ENCODE results near the gene GTF3C2.
A peak's percentile ranks its signal among the peaks of the same experiment; 100 is the strongest.

Gene GTF3C2

GRCh38 chr2:27356382-27357181 lies at the start of gene GTF3C2:
GTF3C2 (minus strand) TSS chr2:27356764; CDS start chr2:27343554, 13,210 bp downstream.
- no peak for TF ChIP-seq CTCF (IDR thresholded peaks at IDR 0.05; ENCODE audit: borderline replicate concordance, insufficient read depth, low read depth, low read length)
- H3K4me3 ChIP-seq (ENCODE audit: low read depth, low read length), result peak within 1 kb of the TSS; percentile 67

- no peak overlapping the region for H3K4me3 ChIP-seq (ENCODE audit: low read depth, low read length)
- TF ChIP-seq CTCF (IDR thresholded peaks at IDR 0.05; ENCODE audit: borderline replicate concordance, insufficient read depth, low read depth, low read length), result no peak
Observed at GRCh38 chr2:27400348-27401135, 44.0 kb upstream of the GTF3C2 start.

GRCh38 chr2:27398962-27399361 lies 42.4 kb upstream of the GTF3C2 start:
- TF ChIP-seq CTCF (IDR thresholded peaks at IDR 0.05; ENCODE audit: borderline replicate concordance, insufficient read depth, low read depth, low read length), result no peak
- no peak overlapping the region for H3K4me3 ChIP-seq (ENCODE audit: low read depth, low read length)

GRCh38 chr2:27393225-27393624 lies 36.7 kb upstream of the GTF3C2 start:
- no peak for TF ChIP-seq CTCF (IDR thresholded peaks at IDR 0.05; ENCODE audit: borderline replicate concordance, insufficient read depth, low read depth, low read length)
- no peak overlapping the region for H3K4me3 ChIP-seq (ENCODE audit: low read depth, low read length)

GRCh38 chr2:27390822-27391679 lies 34.5 kb upstream of the GTF3C2 start:
- no peak overlapping the region for H3K4me3 ChIP-seq (ENCODE audit: low read depth, low read length)

More at GRCh38 chr2:27390822-27391679, 34.5 kb upstream of the GTF3C2 start:
- no peak for TF ChIP-seq CTCF (IDR thresholded peaks at IDR 0.05; ENCODE audit: borderline replicate concordance, insufficient read depth, low read depth, low read length)

All from GM12875 (cell line).